A172 (cell line): Measurements from ENCODE around the gene ERBB4. TPM values are rescaled to one million over a fixed set of nuclear protein-coding genes. Genes with fewer than 3 reads are reported as not detected.

Experiments used
- DNase-seq: peaks from one replicate; pipeline ENCODE4 v3.0.0-alpha.2; 2015; ENCODE audit warnings: low spot score
- total RNA-seq: library from RNA; depleted of rRNA; stranded (reverse); fragments of >200 nt; shearing (Covaris generic); gene quantifications from 2 replicates; pipeline ENCODE4 v1.2.3, GENCODE V29; 2014

Gene ERBB4
- total RNA-seq, 1 experiment from 2014 or later = 0.09 TPM

GRCh38 chr2:211423018-211423417, 1115.6 kb downstream of the ERBB4 start:
- no peak for DNase-seq

- DNase-seq = no peak
These were observed 1121.1 kb downstream of the ERBB4 start for GRCh38 chr2:211417544-211417943.

DNA sequence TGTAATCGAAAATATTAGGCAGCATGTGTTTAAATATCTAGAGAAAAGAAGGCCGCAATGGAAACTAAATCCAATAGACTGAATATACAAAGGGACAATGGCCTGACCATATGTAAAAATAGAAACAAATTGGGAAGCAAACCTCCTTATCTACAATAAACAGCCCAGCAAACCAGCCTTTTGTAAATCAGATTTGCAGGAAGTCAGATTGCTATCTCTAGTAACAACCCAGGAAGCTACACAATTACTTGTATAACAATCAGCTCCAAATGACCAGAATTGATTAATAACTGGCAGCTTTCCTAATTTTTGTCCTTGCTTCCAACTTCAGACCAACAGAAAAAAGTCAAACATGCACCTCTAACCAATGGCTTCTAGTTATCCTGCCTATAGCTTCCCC, 1122.2 kb downstream of the ERBB4 start:
- no peak for DNase-seq

GRCh38 chr2:211413746-211414145, 1124.9 kb downstream of the ERBB4 start:
- no peak for DNase-seq

DNA sequence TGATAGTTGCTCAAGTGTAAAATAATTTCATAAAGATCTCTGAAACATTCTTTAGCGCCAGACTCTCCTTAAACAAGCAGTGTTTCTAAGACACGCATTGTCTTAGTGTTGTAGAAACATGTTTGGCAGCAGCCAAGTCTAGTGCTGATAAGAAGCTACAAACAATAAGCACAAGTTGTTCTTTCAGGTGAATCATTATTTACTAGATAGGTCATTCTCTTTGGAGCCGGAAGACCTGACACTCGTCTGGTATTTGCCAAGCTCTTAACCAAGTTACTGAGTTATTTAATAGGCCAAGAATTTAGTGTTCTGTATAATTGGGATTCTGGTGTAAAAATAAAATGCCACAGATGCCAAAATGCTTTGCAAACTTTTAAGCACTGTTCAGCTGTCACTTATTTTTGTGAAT, 1130.1 kb downstream of the ERBB4 start:
- peak; percentile 81 for DNase-seq

DNA sequence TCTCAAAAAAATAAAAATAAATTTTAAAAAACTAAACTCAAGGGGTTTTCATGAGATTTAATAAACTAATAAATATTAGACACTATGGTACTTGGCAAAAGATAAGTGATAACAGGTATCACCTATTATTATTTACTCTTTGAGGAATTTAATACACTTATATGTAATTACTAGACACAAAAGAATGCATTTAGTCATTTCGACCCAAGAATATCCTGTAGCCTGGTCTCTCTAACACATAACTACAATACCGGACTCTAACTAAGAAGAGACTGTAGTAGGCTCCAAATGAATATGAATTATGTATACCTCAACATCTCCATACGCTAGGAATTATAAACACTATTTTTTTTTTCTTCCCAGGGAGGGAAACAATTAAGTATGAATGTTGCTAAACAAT, 1131.5 kb downstream of the ERBB4 start:
- no peak for DNase-seq

DNA sequence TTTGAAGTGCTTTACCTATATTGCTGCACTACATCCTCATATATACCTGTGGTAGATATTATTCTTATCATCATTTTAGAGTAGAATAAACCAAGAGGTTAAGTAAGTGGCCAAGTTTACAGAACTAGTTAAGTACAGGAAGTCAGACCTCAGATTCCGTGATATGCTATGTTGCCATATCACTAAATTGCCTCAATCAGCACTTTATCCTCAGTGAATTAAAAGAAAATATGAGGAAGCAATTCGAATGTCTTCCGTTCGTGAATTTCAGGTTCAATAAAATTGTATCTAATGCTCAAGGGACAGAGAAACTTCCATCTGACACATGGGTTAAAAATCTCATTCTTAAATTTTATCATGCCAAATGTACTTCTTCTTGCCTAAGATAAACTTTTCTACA, 1133.6 kb downstream of the ERBB4 start:
- DNase-seq = no peak

DNA sequence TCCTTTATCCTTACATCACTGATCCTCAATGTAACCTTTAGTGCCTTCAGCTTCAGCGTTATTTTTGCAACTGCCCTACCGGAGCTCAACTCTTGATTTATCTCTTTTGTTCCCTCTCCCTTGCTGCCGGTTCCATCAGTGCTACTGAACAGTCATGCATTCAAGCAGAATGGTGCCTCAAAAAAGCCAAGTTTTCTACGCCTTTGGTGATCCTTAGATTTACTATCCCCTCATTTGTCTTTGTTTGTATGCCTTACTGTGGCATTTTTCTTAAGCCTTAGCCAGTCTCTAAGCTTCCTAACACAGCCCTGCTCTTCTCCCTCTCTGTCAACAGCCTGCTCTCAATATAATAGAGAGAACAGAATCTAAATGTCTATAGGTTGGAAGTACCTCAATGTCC, 1134.5 kb downstream of the ERBB4 start:
- no peak for DNase-seq

DNA sequence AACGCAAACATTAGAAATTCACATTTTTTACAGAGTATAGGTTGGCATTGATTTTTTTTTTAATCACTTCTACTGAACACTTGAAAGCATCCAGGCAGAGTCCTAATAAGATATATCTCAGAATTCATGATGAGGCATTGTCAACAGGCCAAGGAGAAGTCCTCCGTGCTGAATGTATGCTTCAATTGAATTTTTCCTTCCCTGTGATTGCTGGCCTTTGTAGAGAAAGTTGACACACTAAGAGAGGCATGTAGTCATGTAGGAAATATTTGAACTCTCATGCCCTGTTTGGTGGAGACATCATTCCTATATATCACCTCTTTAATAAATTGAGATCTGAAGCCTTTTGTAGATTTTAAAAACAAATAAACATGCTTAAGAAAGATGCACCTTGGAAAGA, 1137.3 kb downstream of the ERBB4 start:
- DNase-seq = no peak

- DNase-seq = no peak
These were observed 1140.8 kb downstream of the ERBB4 start for GRCh38 chr2:211397764-211398163.

GRCh38 chr2:211396815-211397214, 1141.8 kb downstream of the ERBB4 start:
- DNase-seq = no peak

- DNase-seq = no peak
These were observed 1147.4 kb downstream of the ERBB4 start for GRCh38 chr2:211391189-211391567.

DNA sequence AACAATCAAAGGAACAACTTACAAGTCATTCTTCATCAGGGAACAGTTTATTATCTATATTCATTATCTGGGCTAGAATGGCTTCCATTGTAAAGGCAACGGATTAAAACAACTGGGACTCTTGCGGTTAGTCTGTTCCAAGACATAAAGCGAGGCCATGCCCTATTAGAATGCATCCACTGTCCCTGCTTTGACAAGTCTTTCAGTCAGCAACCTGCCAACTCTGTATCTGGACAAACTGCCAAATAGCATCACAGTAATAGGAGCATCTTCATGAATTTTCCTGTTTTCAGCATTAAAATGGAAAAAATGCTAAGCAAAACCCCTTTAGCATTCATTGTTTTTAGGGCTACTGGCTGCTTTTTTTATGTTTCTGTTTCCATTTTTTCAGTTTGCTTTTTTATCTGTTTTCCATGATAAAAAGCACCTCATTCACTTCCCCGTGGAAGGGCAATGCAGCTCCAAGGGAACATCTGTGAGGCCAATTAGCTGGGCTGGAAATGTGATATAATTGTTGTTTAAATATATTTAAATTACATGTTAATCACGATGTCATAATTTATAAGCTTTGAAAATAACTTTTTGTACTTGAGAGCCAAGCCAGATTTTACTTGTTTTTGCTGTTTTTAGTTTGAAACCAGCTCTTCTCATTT, 1147.9 kb downstream of the ERBB4 start:
- DNase-seq = no peak

DNA sequence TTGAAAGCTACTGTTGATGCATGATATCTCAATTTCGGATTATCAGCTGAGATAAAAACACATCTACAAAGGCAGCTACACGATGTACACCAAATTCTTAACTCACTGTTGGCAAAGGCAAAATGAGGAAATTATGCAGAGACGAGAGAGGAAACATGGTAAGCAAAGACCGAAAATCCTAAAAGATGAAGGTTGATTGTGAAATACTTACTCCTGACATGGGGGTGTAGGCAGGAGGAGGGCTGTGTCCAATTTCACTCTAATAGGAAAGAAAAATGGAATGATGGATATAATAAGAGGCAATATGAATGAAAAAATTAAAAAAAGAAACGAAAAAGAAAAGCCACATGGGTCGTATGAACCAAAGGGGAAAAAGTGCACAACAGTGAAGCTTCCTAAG, 1150.9 kb downstream of the ERBB4 start:
- no peak for DNase-seq

DNA sequence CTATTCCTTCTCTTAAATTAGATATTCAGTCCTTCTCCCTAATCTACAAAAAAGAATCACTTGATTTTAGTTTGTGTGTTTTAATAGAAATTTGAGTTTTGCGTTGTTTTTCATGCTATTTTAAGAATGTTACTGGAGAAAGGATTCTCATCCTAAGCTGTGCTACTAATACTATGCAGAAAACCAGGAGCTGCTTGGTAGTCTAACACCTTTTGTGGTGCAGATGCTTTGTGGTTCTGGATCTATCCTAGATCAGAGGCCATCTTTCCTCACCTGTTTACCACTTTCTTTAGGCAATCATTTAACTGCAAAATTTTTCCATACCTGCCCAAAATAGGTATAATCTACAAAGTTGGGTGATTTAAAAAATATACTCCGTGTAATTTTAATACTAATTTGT, 1158.6 kb downstream of the ERBB4 start:
- no peak for DNase-seq

- DNase-seq = no peak
These were observed 1162.2 kb downstream of the ERBB4 start for GRCh38 chr2:211376410-211376809.

GRCh38 chr2:211373203-211373602, 1165.4 kb downstream of the ERBB4 start:
- DNase-seq = no peak

DNA sequence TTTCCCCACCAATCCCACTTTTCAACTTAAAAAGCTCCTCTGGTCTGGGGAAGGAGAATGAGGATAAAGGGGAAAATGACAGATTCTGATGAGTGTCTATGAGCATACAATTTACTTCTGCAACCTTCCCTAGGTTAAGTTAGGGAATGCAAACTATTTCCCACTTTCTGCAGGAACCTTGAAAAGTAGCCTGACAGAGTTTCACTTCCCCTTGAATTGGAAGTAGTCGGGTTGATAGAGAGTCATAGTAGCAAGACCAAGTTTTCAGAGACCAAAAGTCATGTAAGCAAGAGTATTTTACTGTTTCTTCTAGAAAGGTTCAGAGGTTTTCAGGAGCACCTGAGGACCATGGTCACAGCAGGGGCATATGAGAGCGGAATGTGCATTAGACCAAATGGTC, 1167.1 kb downstream of the ERBB4 start:
- no peak for DNase-seq

DNA sequence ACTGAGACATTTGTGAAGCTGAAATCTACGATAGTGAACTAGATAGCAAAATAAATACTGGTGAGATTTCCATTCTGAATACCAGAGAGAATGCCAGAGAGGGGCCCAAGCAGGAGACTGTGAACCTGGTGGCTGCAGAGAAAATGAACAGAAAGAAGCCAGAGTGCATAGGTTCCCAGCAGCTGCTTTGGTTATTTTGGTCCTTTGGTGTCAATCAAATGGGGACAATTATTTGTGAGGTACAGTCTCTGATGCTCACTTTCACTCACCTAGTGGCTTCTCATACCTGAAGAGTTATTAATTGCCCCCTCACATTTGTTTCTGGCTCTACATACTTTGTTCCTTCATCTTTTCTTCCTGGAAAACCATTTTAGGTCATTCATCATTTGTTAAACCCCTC, 1170.1 kb downstream of the ERBB4 start:
- no peak for DNase-seq

- peak; percentile 36 for DNase-seq
These were observed 1170.9 kb downstream of the ERBB4 start for GRCh38 chr2:211367711-211368110.

- no peak for DNase-seq
These were observed 1171.3 kb downstream of the ERBB4 start for GRCh38 chr2:211367293-211367692.

- DNase-seq = no peak
These were observed 1173.7 kb downstream of the ERBB4 start for GRCh38 chr2:211364911-211365310.

DNA sequence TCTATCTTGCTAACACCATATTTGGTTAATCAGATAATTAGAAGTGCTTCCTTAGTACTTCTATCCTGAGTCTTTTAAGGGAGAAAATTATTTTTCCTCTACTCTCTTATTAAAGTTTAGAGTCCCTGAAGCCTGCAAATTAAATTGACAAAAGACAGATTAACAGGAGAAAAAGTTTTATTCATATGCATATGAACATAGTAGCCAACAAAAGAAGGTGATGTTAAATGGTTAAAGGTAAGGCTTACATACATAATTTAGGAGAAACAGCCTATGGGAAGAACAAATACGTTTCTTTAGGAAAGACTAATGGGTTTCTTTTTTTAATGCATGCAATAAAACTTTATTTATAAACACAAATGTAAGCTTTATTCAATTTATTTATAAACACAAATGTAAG, 1177.2 kb downstream of the ERBB4 start:
- no peak for DNase-seq

- DNase-seq = no peak
These were observed 1179.3 kb downstream of the ERBB4 start for GRCh38 chr2:211359347-211359746.
